ENCODE results near the gene ADAP1. TPM values are rescaled to one million over a fixed set of nuclear protein-coding genes. Genes with fewer than 3 reads are reported as not detected.

Gene ADAP1
- total and polyA plus RNA-seq, 8 donors: 2.2 to 169 (median 22.6) TPM

DNA sequence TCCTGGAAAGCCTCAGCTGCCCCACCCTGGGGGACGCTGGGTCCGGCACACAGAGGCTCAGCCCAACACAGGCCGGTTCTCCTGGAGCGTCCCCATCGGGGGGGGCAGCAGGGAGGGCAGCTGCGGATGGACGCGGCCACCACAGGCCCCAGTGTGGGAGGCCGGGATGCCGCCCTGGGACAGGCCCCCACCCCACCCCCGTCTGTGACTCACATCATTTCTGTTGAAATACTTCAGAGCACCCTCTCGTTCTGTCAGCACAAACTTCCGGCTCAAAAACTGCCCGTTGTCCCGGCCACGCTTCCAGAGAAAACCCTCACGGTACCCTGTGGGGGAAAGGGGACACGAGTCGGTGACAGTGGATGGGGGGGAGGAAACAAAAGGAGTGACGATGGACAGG is 49.6 kb downstream of the ADAP1 start:
- Histone ChIP-seq H3K4me1 (peaks cover 12 to 36% (median 22%) of the 10 kb centered on the region in 4 donors), H3K36me3 (peaks cover 0 to 29% (median 17%) of the 10 kb centered on the region in 4 donors), H3K9me3 (no peaks in the 10 kb centered on the region), H3K27me3 (no peaks in the 10 kb centered on the region), H3K4me3 (no peak overlapping the region), H3K27ac (peak overlapping the region in 1 of 5 donors; percentile 17)
- WGBS, 5 donors: 64 to 72% (median 67%) methylated on average over 16 to 20 of the region's 20 CpGs
- DNase-seq: no peak
- no peak for TF ChIP-seq POLR2AphosphoS5 (IDR thresholded peaks at IDR 0.05)
- no peak for TF ChIP-seq EP300 (IDR thresholded peaks at IDR 0.05)
- TF ChIP-seq POLR2A (IDR thresholded peaks at IDR 0.05): no peak
- TF ChIP-seq, protein P1, sequence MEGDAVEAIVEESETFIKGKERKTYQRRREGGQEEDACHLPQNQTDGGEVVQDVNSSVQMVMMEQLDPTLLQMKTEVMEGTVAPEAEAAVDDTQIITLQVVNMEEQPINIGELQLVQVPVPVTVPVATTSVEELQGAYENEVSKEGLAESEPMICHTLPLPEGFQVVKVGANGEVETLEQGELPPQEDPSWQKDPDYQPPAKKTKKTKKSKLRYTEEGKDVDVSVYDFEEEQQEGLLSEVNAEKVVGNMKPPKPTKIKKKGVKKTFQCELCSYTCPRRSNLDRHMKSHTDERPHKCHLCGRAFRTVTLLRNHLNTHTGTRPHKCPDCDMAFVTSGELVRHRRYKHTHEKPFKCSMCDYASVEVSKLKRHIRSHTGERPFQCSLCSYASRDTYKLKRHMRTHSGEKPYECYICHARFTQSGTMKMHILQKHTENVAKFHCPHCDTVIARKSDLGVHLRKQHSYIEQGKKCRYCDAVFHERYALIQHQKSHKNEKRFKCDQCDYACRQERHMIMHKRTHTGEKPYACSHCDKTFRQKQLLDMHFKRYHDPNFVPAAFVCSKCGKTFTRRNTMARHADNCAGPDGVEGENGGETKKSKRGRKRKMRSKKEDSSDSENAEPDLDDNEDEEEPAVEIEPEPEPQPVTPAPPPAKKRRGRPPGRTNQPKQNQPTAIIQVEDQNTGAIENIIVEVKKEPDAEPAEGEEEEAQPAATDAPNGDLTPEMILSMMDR (IDR thresholded peaks at IDR 0.05): no peak
- intact Hi-C loops (cut with DNase I; ENCODE audit: low total_unique reads): no loop called here

GRCh38 chr7:903921-904755 is 50.3 kb downstream of the ADAP1 start:
- peaks cover 0 to 36% (median 24%) of the 10 kb centered on the region in 4 donors for H3K36me3 ChIP-seq
- TF ChIP-seq POLR2A (IDR thresholded peaks at IDR 0.05) (no peak), EP300 (IDR thresholded peaks at IDR 0.05) (no peak), POLR2AphosphoS5 (IDR thresholded peaks at IDR 0.05) (no peak)
- TF ChIP-seq, protein P1 (IDR thresholded peaks at IDR 0.05): no peak
- 84 to 90% (median 89%) methylated on average over 20 to 37 of the region's 37 CpGs for WGBS, 5 donors
- peak overlapping the region in 1 of 5 donors; percentile 17 for H3K27ac ChIP-seq
- no peak overlapping the region for H3K4me3 ChIP-seq
- H3K9me3 ChIP-seq: no peaks in the 10 kb centered on the region
- peaks cover 8 to 29% (median 16%) of the 10 kb centered on the region in 4 donors for H3K4me1 ChIP-seq
- no peak for DNase-seq
- intact Hi-C loops (cut with DNase I; ENCODE audit: low total_unique reads): no loop called here
- no peaks in the 10 kb centered on the region for H3K27me3 ChIP-seq

DNA sequence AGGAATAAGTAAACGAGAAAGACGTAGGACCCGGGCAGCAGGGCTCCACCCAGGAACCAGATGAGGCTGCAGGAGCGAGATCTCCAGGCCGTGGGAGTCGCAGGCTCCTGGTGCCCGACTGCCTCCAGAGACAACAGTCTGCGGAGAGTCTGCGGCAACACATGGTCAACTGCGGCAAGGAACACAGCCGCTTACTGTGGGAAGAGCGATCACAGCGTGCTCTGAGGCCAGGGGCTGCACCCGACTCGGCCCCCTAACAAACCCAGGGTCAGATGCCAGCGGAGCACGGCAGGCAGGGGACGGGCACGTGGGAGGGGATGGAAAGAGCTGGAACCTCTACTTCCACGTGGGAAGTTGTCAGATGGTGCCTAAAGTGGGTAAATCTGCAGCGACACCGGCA is 51.5 kb downstream of the ADAP1 start:
- Histone ChIP-seq H3K36me3 (peaks cover 8 to 47% (median 36%) of the 10 kb centered on the region in 4 donors), H3K4me3 (no peak overlapping the region), H3K9me3 (no peaks in the 10 kb centered on the region), H3K27me3 (no peaks in the 10 kb centered on the region), H3K4me1 (peaks cover 8 to 27% (median 18%) of the 10 kb centered on the region in 4 donors), H3K27ac (no peak overlapping the region)
- DNase-seq: no peak
- intact Hi-C loops (cut with DNase I; ENCODE audit: low total_unique reads): no loop called here
- 88 to 92% (median 89%) methylated on average over 21 to 22 of the region's 22 CpGs for WGBS, 5 donors
- TF ChIP-seq POLR2AphosphoS5 (IDR thresholded peaks at IDR 0.05) (no peak), EP300 (IDR thresholded peaks at IDR 0.05) (no peak), POLR2A (IDR thresholded peaks at IDR 0.05) (no peak)
- TF ChIP-seq, protein P1 (IDR thresholded peaks at IDR 0.05): no peak

DNA sequence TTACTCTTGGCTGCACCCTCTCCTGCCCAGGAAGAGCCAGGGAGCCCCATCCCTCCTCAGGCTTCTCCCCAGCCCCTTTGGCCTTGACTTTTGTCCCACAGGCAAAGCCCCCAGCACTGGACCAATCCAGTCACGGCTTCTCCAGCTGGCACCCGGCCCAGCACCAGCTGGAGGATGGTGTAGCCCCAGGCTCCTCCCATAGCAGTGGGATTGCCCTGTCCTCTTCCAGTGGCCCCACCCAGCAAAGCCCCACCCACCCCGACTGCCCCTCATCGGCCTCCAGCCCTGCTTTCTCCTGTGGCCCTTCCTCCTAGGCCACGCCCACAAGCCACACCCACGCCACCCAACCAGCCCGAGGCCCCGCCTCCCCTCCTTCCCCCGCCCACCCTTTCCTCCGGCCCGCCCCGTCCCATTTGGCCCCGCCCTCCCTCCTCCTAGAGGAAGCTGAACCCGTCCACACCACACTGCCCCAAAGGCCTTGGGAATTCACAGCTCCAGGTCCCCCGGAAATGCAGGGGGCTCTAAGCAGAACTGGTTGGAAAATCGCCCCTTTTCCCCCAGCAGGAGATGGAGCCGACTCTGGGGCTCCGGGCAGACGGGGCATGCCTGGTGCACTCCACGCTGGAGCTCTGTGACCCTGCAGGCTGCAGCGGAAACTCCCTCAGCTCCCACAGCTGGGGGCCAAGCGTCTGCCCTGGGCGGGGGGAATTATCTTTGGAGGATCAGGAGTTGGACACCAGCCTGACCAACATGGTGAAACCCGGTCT is 52.9 kb downstream of the ADAP1 start:
- TF ChIP-seq, protein P1 (IDR thresholded peaks at IDR 0.05): no peak
- no peak for TF ChIP-seq POLR2AphosphoS5 (IDR thresholded peaks at IDR 0.05)
- TF ChIP-seq POLR2A (IDR thresholded peaks at IDR 0.05): no peak
- TF ChIP-seq EP300 (IDR thresholded peaks at IDR 0.05): no peak
- intact Hi-C loops (cut with DNase I; ENCODE audit: low total_unique reads): no loop called here
- Histone ChIP-seq H3K9me3 (no peaks in the 10 kb centered on the region), H3K4me1 (peaks cover 8 to 34% (median 22%) of the 10 kb centered on the region in 4 donors), H3K27ac (peak overlapping the region in 3 of 5 donors; percentile 33 to 61 (median 60)), H3K4me3 (no peak overlapping the region), H3K36me3 (peaks cover 11 to 58% (median 46%) of the 10 kb centered on the region in 4 donors), H3K27me3 (no peaks in the 10 kb centered on the region)
- 19 to 40% (median 25%) methylated on average over 14 to 24 of the region's 24 CpGs for WGBS, 5 donors
- DNase-seq: peak; percentile 90 to 95
